Omental fat pad (tissue), 4 donors: ENCODE data around the gene TIMM21. TPM values are rescaled to one million over a fixed set of nuclear protein-coding genes. Genes with fewer than 3 reads are reported as not detected.

ENCODE experiments used
- ATAC-seq: fragments of 150-250 bp; one replicate; pipeline ENCODE4 v1.9.1; 2016; ENCODE audit warnings: mild to moderate bottlenecking, moderate library complexity; ENCODE audit not compliant: low FRiP score
- DNase-seq: peaks from one replicate; pipeline ENCODE4 v3.0.0-alpha.2; 2019; ENCODE audit warnings: low spot score
- CTCF ChIP-seq, 3 donors: fragments of 450-650 bp; IDR thresholded peaks; one replicate each; pipeline ENCODE4 v1.5.1; 2016 to 2017; ENCODE audit warnings: antibody characterized with exemption in 3 of 3, mild to moderate bottlenecking in 3 of 3, moderate library complexity in 2 of 3
- total RNA-seq, 4 donors: library from RNA; depleted of rRNA; stranded (reverse); fragments of >200 nt; gene quantifications; one replicate each; pipeline ENCODE4 v1.1.0, GENCODE V29; 2016

TIMM21 gene
- total RNA-seq, 4 donors from 2014 or later = 33.9 to 44.5 (median 38.8) TPM

GRCh38 chr18:74197705-74198341, 49.5 kb downstream of the TIMM21 start:
- DNase-seq (no peak), ATAC-seq (no peak)
- no peak for TF ChIP-seq CTCF (IDR thresholded peaks at IDR 0.05)

- ATAC-seq (no peak), DNase-seq (no peak)
- TF ChIP-seq CTCF (IDR thresholded peaks at IDR 0.05) = no peak
Measured at GRCh38 chr18:74198453-74198852, 50.1 kb downstream of the TIMM21 start.

GRCh38 chr18:74200780-74201179, 52.5 kb downstream of the TIMM21 start:
- DNase-seq (no peak), ATAC-seq (no peak)
- no peak for TF ChIP-seq CTCF (IDR thresholded peaks at IDR 0.05)

- no peak for ATAC-seq
- TF ChIP-seq CTCF (IDR thresholded peaks at IDR 0.05) = no peak
- no peak for DNase-seq
Measured at GRCh38 chr18:74203811-74204210, 55.5 kb downstream of the TIMM21 start.

GRCh38 chr18:74204526-74205152, 56.3 kb downstream of the TIMM21 start:
- ATAC-seq = no peak
- no peak for TF ChIP-seq CTCF (IDR thresholded peaks at IDR 0.05)
- DNase-seq = no peak

Other genes with a start within 250 kb of the TIMM21 start
- gene FBXO15, start 689 bp upstream of the TIMM21 start, total RNA-seq = under 1 TPM in 3 of 4 donors, not detected in 1; 0.28 to 0.60 (median 0.50) TPM
- gene CYB5A, start 143.4 kb downstream of the TIMM21 start, total RNA-seq = 100 to 1,000 TPM; 258 to 547 (median 341) TPM
- not detected for gene C18orf63, start 167.3 kb downstream of the TIMM21 start, total RNA-seq